Measurements from ENCODE around the gene DLG5. TPM values are rescaled to one million over a fixed set of nuclear protein-coding genes. Genes with fewer than 3 reads are reported as not detected.

DLG5 gene
- total and polyA plus RNA-seq, 4 donors: 1.2 to 7.1 (median 4.6) TPM

- no peak overlapping the region for H3K4me3 ChIP-seq (ENCODE audit: low read depth in 1 of 3, low read length in 3 of 3)
- no peak for TF ChIP-seq TAF1 (conservative IDR thresholded peaks at IDR 0.05)
- TF ChIP-seq HNF4G (IDR thresholded peaks at IDR 0.05): no peak
- no peak for TF ChIP-seq RXRA (IDR thresholded peaks at IDR 0.05)
- TF ChIP-seq NR2F2 (IDR thresholded peaks at IDR 0.05): no peak
- TF ChIP-seq, protein P1, sequence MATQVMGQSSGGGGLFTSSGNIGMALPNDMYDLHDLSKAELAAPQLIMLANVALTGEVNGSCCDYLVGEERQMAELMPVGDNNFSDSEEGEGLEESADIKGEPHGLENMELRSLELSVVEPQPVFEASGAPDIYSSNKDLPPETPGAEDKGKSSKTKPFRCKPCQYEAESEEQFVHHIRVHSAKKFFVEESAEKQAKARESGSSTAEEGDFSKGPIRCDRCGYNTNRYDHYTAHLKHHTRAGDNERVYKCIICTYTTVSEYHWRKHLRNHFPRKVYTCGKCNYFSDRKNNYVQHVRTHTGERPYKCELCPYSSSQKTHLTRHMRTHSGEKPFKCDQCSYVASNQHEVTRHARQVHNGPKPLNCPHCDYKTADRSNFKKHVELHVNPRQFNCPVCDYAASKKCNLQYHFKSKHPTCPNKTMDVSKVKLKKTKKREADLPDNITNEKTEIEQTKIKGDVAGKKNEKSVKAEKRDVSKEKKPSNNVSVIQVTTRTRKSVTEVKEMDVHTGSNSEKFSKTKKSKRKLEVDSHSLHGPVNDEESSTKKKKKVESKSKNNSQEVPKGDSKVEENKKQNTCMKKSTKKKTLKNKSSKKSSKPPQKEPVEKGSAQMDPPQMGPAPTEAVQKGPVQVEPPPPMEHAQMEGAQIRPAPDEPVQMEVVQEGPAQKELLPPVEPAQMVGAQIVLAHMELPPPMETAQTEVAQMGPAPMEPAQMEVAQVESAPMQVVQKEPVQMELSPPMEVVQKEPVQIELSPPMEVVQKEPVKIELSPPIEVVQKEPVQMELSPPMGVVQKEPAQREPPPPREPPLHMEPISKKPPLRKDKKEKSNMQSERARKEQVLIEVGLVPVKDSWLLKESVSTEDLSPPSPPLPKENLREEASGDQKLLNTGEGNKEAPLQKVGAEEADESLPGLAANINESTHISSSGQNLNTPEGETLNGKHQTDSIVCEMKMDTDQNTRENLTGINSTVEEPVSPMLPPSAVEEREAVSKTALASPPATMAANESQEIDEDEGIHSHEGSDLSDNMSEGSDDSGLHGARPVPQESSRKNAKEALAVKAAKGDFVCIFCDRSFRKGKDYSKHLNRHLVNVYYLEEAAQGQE (IDR thresholded peaks at IDR 0.05): no peak
- TF ChIP-seq RAD21 (IDR thresholded peaks at IDR 0.05): no peak
- TF ChIP-seq JUND (IDR thresholded peaks at IDR 0.05): no peak
- no peak for TF ChIP-seq CTCF (IDR thresholded peaks at IDR 0.05; ENCODE audit: low read depth, low read length, missing input control)
- TF ChIP-seq EGR1 (IDR thresholded peaks at IDR 0.05; ENCODE audit: low read depth in 2 of 2): no peak
- no peak for TF ChIP-seq YY1 (IDR thresholded peaks at IDR 0.05)
- no peak for TF ChIP-seq HNF4A (conservative IDR thresholded peaks at IDR 0.05)
- TF ChIP-seq, protein P2, sequence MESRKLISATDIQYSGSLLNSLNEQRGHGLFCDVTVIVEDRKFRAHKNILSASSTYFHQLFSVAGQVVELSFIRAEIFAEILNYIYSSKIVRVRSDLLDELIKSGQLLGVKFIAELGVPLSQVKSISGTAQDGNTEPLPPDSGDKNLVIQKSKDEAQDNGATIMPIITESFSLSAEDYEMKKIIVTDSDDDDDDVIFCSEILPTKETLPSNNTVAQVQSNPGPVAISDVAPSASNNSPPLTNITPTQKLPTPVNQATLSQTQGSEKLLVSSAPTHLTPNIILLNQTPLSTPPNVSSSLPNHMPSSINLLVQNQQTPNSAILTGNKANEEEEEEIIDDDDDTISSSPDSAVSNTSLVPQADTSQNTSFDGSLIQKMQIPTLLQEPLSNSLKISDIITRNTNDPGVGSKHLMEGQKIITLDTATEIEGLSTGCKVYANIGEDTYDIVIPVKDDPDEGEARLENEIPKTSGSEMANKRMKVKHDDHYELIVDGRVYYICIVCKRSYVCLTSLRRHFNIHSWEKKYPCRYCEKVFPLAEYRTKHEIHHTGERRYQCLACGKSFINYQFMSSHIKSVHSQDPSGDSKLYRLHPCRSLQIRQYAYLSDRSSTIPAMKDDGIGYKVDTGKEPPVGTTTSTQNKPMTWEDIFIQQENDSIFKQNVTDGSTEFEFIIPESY (IDR thresholded peaks at IDR 0.05): no peak
- H3K27me3 ChIP-seq (ENCODE audit: control insufficient read depth in 4 of 4, insufficient read depth in 4 of 4, low read length in 3 of 4): no peaks in the 10 kb centered on the region
- 95% methylated on average over 23 of the region's 23 CpGs for WGBS
- peaks cover 9 to 54% (median 23%) of the 10 kb centered on the region in 4 donors for H3K36me3 ChIP-seq (ENCODE audit: control insufficient read depth in 4 of 4, insufficient read depth in 3 of 4, low read depth in 1 of 4, low read length in 3 of 4)
- no peak for DNase-seq (ENCODE audit: low spot score)
- H3K27ac ChIP-seq (ENCODE audit: low read depth in 1 of 2, low read length in 2 of 2): no peak overlapping the region
- H3K4me1 ChIP-seq (ENCODE audit: control insufficient read depth in 4 of 4, insufficient read depth in 4 of 4, low read length in 3 of 4): no peaks in the 10 kb centered on the region
- no peak overlapping the region for H3K9ac ChIP-seq (ENCODE audit: low read depth in 1 of 2, low read length in 2 of 2)
- no peaks in the 10 kb centered on the region for H3K9me3 ChIP-seq (ENCODE audit: control insufficient read depth in 4 of 4, low read length in 3 of 4)
Measured at GRCh38 chr10:77810446-77811335, 115.9 kb downstream of the DLG5 start.

DNA sequence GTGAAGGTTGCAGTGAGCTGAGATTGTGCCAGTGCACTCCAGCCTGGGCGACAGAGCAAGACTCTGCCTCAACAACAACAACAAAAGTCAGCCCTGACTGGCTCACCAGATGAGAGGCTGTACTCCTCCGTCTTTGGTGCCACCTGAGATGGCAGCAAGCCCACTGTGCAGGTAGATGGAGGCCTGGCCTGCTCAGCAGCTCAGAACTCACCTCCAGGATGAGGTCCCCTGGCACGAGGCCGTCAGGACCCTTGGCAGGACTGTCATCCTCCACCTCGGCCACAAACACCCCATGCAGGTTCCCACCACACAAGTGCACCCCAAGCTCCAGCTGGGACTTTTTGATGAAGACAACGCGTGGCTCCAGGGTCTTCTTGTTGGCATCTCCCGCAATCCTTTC lies 117.2 kb downstream of the DLG5 start:
- Histone ChIP-seq H3K27me3 (ENCODE audit: control insufficient read depth in 4 of 4, insufficient read depth in 4 of 4, low read length in 3 of 4) (no peaks in the 10 kb centered on the region), H3K4me1 (ENCODE audit: control insufficient read depth in 4 of 4, insufficient read depth in 4 of 4, low read length in 3 of 4) (no peaks in the 10 kb centered on the region), H3K27ac (ENCODE audit: low read depth in 1 of 2, low read length in 2 of 2) (no peak overlapping the region), H3K9me3 (ENCODE audit: control insufficient read depth in 4 of 4, low read length in 3 of 4) (no peaks in the 10 kb centered on the region), H3K9ac (ENCODE audit: low read depth in 1 of 2, low read length in 2 of 2) (no peak overlapping the region), H3K4me3 (ENCODE audit: low read depth in 1 of 3, low read length in 3 of 3) (no peak overlapping the region), H3K36me3 (ENCODE audit: control insufficient read depth in 4 of 4, insufficient read depth in 3 of 4, low read depth in 1 of 4, low read length in 3 of 4) (peaks cover 9 to 58% (median 24%) of the 10 kb centered on the region in 4 donors)
- WGBS: 96% methylated on average over 8 of the region's 8 CpGs
- no peak for DNase-seq (ENCODE audit: low spot score)
- TF ChIP-seq, protein P3, sequence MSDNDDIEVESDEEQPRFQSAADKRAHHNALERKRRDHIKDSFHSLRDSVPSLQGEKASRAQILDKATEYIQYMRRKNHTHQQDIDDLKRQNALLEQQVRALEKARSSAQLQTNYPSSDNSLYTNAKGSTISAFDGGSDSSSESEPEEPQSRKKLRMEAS (IDR thresholded peaks at IDR 0.05): no peak
- TF ChIP-seq HNF4G (IDR thresholded peaks at IDR 0.05) (no peak), TAF1 (conservative IDR thresholded peaks at IDR 0.05) (no peak), RAD21 (IDR thresholded peaks at IDR 0.05) (no peak), EGR1 (IDR thresholded peaks at IDR 0.05; ENCODE audit: low read depth in 2 of 2) (no peak), HNF4A (conservative IDR thresholded peaks at IDR 0.05) (no peak), ATF3 (IDR thresholded peaks at IDR 0.05) (no peak), GABPA (IDR thresholded peaks at IDR 0.05 in 1 of 2, conservative IDR thresholded peaks at IDR 0.05 in 1 of 2) (no peak), CTCF (IDR thresholded peaks at IDR 0.05; ENCODE audit: low read depth, low read length, missing input control) (no peak), FOXA2 (IDR thresholded peaks at IDR 0.05) (no peak)
- TF ChIP-seq, protein P1 (IDR thresholded peaks at IDR 0.05): no peak
